ENCODE measurements around the gene MID1.

Gene MID1

GRCh38 chrX:10423716-10424115, 196.7 kb downstream of the MID1 start:
- DNase-seq = no peak

- no peak for DNase-seq
Measured at GRCh38 chrX:10420134-10420533, 200.3 kb downstream of the MID1 start.

GRCh38 chrX:10416424-10416823, 204.0 kb downstream of the MID1 start:
- no peak for DNase-seq

- DNase-seq = no peak
Measured at GRCh38 chrX:10415306-10416001, 204.9 kb downstream of the MID1 start.

GRCh38 chrX:10414862-10415261, 205.5 kb downstream of the MID1 start:
- DNase-seq = no peak

GRCh38 chrX:10414156-10414824, 206.1 kb downstream of the MID1 start:
- DNase-seq = no peak

- no peak for DNase-seq
Measured at GRCh38 chrX:10404436-10404835, 215.9 kb downstream of the MID1 start.

GRCh38 chrX:10401239-10401638, 219.1 kb downstream of the MID1 start:
- DNase-seq = no peak

- DNase-seq = no peak
Measured at GRCh38 chrX:10399043-10399741, 221.2 kb downstream of the MID1 start.

- no peak for DNase-seq
Measured at GRCh38 chrX:10398215-10398614, 222.2 kb downstream of the MID1 start.

GRCh38 chrX:10397349-10397748, 223.0 kb downstream of the MID1 start:
- DNase-seq = no peak

GRCh38 chrX:10395643-10396042, 224.7 kb downstream of the MID1 start:
- DNase-seq = no peak
